Activated T-cell treated with anti-CD3 and anti-CD28 coated beads, Interleukin-2, amount 50 U/mL, for 24 hours (primary cell): ENCODE measurements around the gene LPA.

ENCODE experiments used
- DNase-seq: peaks from one replicate; pipeline ENCODE4 v3.0.0-alpha.2; 2020
- H3K27ac Mint-ChIP-seq: 2 replicates; pipeline ENCODE4 v1.8.0; 2020; ENCODE audit warnings: mild to moderate bottlenecking, mixed read lengths
- H3K27me3 Mint-ChIP-seq: 2 replicates; pipeline ENCODE4 v1.8.0; 2020; ENCODE audit warnings: mixed read lengths
- H3K36me3 Mint-ChIP-seq: 2 replicates; pipeline ENCODE4 v1.8.0; 2020; ENCODE audit warnings: low read depth, mixed read lengths
- H3K4me1 Mint-ChIP-seq: 2 replicates; pipeline ENCODE4 v1.8.0; 2020; ENCODE audit warnings: low read depth, mixed read lengths
- H3K4me3 Mint-ChIP-seq: 2 replicates; pipeline ENCODE4 v1.8.0; 2020; ENCODE audit warnings: mild to moderate bottlenecking, moderate library complexity, mixed read lengths
- H3K9me3 Mint-ChIP-seq: 2 replicates; pipeline ENCODE4 v1.8.0; 2020; ENCODE audit warnings: mixed read lengths

The LPA gene

GRCh38 chr6:160513836-160514235 lies 150.2 kb downstream of the LPA start:
- H3K4me3 Mint-ChIP-seq: no peak overlapping the region
- no peaks in the 10 kb centered on the region for H3K9me3 Mint-ChIP-seq
- H3K27ac Mint-ChIP-seq: no peak overlapping the region
- DNase-seq: no peak
- H3K4me1 Mint-ChIP-seq: peaks cover 7% of the 10 kb centered on the region
- H3K27me3 Mint-ChIP-seq: peaks cover 2% of the 10 kb centered on the region
- H3K36me3 Mint-ChIP-seq: no peaks in the 10 kb centered on the region

DNA sequence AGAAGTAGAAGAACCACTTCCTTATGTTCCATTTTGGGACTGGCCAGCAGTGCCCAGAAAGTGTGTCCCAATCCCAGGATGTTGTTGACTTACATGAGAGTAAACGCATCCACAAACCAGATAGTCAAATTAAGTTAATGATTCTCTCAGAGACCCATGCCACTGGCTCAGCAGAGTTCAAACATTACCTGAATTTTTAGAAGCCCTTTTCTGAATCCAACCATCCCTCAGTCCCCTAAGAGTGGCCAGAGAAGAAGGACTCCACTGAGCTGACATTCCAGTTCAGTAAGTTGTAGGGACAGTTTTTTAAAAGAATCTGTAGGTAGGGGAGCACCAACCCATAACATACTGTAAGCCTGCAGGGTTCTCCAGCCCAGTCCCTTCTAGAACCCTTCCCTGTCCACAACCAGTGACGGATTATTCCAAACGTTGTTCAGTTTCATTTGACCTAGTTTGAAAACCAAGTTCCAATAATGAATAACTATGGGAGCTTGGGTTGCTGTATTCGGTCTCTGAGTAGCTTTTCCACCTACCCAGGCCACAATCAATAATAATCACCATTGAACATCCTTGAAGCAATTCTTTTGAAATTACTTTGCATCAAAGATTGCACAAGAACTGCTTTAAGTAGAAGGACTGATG lies 153.0 kb downstream of the LPA start:
- no peaks in the 10 kb centered on the region for H3K36me3 Mint-ChIP-seq
- H3K4me1 Mint-ChIP-seq: no peaks in the 10 kb centered on the region
- no peak for DNase-seq
- no peaks in the 10 kb centered on the region for H3K9me3 Mint-ChIP-seq
- H3K27me3 Mint-ChIP-seq: peaks cover 2% of the 10 kb centered on the region
- H3K27ac Mint-ChIP-seq: no peak overlapping the region
- no peak overlapping the region for H3K4me3 Mint-ChIP-seq

GRCh38 chr6:160510199-160510598 lies 153.9 kb downstream of the LPA start:
- no peak overlapping the region for H3K4me3 Mint-ChIP-seq
- no peak overlapping the region for H3K27ac Mint-ChIP-seq
- no peaks in the 10 kb centered on the region for H3K36me3 Mint-ChIP-seq

DNA sequence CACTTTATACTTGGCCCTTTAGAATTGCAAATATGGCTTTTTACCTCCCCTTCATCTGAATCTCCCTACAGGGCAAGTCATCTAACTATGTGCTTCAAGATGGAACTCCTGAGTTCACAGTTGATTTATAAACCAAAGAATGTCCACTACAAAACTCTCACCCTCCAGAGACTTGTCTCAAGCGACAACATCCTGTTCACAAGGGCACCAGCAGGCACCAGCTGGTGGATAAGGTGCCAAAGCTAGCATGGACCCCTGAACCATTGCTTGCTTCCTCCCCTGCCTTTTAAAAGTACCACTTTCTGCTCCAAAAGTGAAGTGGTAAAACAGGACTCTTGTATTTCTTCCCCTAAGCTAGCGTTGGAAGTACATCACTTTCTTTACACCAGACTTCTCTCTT lies 154.5 kb downstream of the LPA start:
- H3K27ac Mint-ChIP-seq: no peak overlapping the region
- H3K4me1 Mint-ChIP-seq: no peaks in the 10 kb centered on the region
- DNase-seq: no peak
- H3K9me3 Mint-ChIP-seq: no peaks in the 10 kb centered on the region
- H3K27me3 Mint-ChIP-seq: peaks cover 2% of the 10 kb centered on the region
- H3K4me3 Mint-ChIP-seq: no peak overlapping the region
- H3K36me3 Mint-ChIP-seq: no peaks in the 10 kb centered on the region

More at GRCh38 chr6:160510199-160510598, 153.9 kb downstream of the LPA start:
- DNase-seq: no peak
- H3K4me1 Mint-ChIP-seq: no peaks in the 10 kb centered on the region
- peaks cover 2% of the 10 kb centered on the region for H3K27me3 Mint-ChIP-seq
- no peaks in the 10 kb centered on the region for H3K9me3 Mint-ChIP-seq

- Mint-ChIP-seq H3K36me3 (no peaks in the 10 kb centered on the region), H3K4me3 (no peak overlapping the region), H3K27me3 (no peaks in the 10 kb centered on the region), H3K4me1 (no peaks in the 10 kb centered on the region), H3K9me3 (no peaks in the 10 kb centered on the region), H3K27ac (no peak overlapping the region)
- DNase-seq: no peak
Measured at GRCh38 chr6:160508599-160508998, 155.5 kb downstream of the LPA start.

DNA sequence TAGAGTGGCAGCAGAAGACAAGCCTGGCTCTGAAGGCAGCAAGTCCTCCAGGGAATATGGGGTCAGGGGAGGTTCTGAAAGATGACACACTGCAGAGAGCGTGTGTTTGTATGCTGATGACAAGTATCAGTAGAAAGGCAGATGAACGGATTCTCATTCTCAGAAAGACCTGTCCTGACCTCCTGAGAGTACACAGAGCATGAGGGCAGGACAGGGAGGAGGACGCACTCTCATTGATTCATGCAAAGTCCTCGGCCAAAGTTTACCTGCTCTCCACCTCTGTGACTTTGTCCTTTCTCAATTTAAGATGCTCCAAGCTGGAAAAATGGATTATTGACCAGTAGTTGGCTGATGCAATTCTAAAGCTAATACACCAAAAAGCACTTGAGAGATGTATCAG lies 156.7 kb downstream of the LPA start:
- H3K27ac Mint-ChIP-seq: no peak overlapping the region
- H3K27me3 Mint-ChIP-seq: no peaks in the 10 kb centered on the region
- no peaks in the 10 kb centered on the region for H3K9me3 Mint-ChIP-seq
- no peak overlapping the region for H3K4me3 Mint-ChIP-seq
- H3K4me1 Mint-ChIP-seq: no peaks in the 10 kb centered on the region
- no peak for DNase-seq
- no peaks in the 10 kb centered on the region for H3K36me3 Mint-ChIP-seq

DNA sequence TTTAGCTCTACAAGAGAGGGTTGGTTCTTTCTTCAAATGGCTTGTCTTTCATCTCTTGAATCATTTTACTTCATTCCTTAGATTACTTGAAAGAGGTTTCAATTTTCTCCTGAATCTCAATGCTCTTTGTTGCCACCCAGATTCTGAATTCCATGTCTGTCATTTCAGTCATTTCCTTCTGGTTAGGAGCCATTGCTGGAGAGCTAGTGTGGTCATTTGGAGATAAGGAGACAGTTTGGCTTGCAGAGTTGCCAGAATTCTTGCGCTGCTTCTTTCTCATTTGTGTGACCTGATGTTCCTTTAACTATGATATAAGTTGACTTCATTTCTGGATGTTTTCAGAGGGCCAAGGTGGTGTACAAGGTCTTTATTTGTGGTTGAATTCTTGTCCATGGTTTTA lies 158.1 kb downstream of the LPA start:
- H3K27me3 Mint-ChIP-seq: no peaks in the 10 kb centered on the region
- no peaks in the 10 kb centered on the region for H3K4me1 Mint-ChIP-seq
- no peaks in the 10 kb centered on the region for H3K9me3 Mint-ChIP-seq
- DNase-seq: no peak
- H3K4me3 Mint-ChIP-seq: no peak overlapping the region
- H3K27ac Mint-ChIP-seq: no peak overlapping the region
- no peaks in the 10 kb centered on the region for H3K36me3 Mint-ChIP-seq

DNA sequence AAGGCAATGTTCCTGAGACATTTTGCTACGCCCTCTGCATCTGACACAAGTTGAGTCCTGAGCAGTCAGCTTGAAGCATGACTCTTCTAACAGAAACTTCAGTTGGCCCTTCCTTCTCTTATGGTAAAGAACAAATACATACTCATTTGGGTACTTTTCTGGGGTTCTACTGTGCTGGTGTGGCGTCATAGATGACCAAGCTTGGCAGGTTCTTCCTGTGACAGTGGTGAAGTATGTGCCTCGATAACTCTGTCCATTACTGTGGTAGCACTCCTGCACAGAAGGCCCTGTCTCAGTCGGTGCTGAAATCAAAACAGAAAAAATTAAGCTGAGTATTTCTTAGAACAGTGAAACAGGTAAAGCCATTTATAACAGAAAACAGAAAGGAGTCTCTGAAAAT lies 163.4 kb downstream of the LPA start:
- Mint-ChIP-seq H3K9me3 (no peaks in the 10 kb centered on the region), H3K27me3 (no peaks in the 10 kb centered on the region), H3K4me3 (no peak overlapping the region), H3K4me1 (no peaks in the 10 kb centered on the region), H3K27ac (no peak overlapping the region), H3K36me3 (peaks cover 16% of the 10 kb centered on the region)
- DNase-seq: no peak

GRCh38 chr6:160494576-160494975 lies 169.5 kb downstream of the LPA start:
- H3K4me1 Mint-ChIP-seq: no peaks in the 10 kb centered on the region
- H3K9me3 Mint-ChIP-seq: no peaks in the 10 kb centered on the region
- no peak overlapping the region for H3K4me3 Mint-ChIP-seq
- no peak overlapping the region for H3K27ac Mint-ChIP-seq
- H3K27me3 Mint-ChIP-seq: no peaks in the 10 kb centered on the region
- peaks cover 27% of the 10 kb centered on the region for H3K36me3 Mint-ChIP-seq
- DNase-seq: no peak

DNA sequence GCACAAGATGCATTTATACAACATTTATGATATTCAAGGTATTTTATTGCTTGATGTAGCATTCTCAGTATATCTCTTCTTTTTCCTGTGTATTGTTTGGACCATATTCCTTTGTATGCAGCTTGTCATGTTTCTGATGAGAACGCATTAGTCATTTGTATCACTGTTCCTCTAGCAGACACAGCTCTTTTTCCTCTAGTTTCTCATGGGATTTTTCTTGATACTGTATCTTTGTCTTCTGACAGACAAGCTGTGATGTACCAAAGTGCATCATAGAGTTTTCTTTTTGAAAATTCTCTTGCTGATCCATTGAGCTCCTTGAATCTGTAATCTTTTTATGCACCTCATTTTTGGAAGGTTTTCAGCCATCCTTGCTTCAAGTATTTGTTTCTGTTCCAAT lies 175.0 kb downstream of the LPA start:
- peaks cover 29% of the 10 kb centered on the region for H3K36me3 Mint-ChIP-seq
- H3K4me3 Mint-ChIP-seq: no peak overlapping the region
- no peaks in the 10 kb centered on the region for H3K9me3 Mint-ChIP-seq
- no peak overlapping the region for H3K27ac Mint-ChIP-seq
- no peak for DNase-seq
- no peaks in the 10 kb centered on the region for H3K27me3 Mint-ChIP-seq
- no peaks in the 10 kb centered on the region for H3K4me1 Mint-ChIP-seq

DNA sequence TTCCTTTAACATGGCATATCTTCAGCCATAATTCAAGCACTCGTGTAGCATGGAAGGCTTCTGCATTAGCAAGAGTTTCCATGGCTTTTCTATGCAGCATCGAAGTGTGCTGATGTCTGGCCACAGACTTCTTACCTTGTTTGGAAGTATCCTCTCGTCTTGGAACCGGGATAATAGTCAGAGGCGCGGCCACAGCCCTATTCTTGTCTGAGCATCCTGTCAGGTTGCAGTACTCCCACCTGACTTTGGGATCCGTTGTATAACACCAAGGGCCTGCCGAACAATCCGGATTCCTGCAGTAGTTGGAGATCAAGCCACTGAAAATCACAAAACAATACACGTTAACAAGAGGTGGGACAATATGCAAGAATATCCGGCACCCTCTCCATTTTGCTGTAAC lies 177.0 kb downstream of the LPA start:
- no peak overlapping the region for H3K27ac Mint-ChIP-seq
- DNase-seq: no peak
- no peaks in the 10 kb centered on the region for H3K27me3 Mint-ChIP-seq
- H3K36me3 Mint-ChIP-seq: peaks cover 39% of the 10 kb centered on the region
- no peaks in the 10 kb centered on the region for H3K4me1 Mint-ChIP-seq
- peaks cover 2% of the 10 kb centered on the region for H3K9me3 Mint-ChIP-seq
- no peak overlapping the region for H3K4me3 Mint-ChIP-seq
